Tibial artery (tissue), 4 donors: ENCODE data around the gene SH3RF3.

Experiments used
- DNase-seq, 2 donors: peaks; one replicate each; pipeline ENCODE4 v3.0.0-alpha.2; 2019
- H3K27ac ChIP-seq, 2 donors: fragments of 200-600 bp; sonication (generic) in 1 of 2; 1 replicate in 1 of 2; 2 replicates in 1 of 2; pipeline ENCODE4 v1.5.1; 2018 to 2019; ENCODE audit warnings: mild to moderate bottlenecking in 1 of 2
- H3K27me3 ChIP-seq, 2 donors: fragments of 200-600 bp; sonication (generic) in 1 of 2; one replicate each; pipeline versions ENCODE4 v1.5.1 to v1.6.0; 2016 to 2019
- H3K36me3 ChIP-seq, 3 donors: fragments of 200-600 bp; sonication (generic) in 2 of 3; one replicate each; pipeline ENCODE4 v1.5.1; 2016 to 2019; ENCODE audit warnings: mild to moderate bottlenecking in 2 of 3
- H3K4me1 ChIP-seq, 4 donors: fragments of 200-600 bp; sonication (generic) in 2 of 4; 1 replicate in 3 of 4; 2 replicates in 1 of 4; pipeline ENCODE4 v1.5.1; 2016 to 2019
- H3K4me3 ChIP-seq, 2 donors: fragments of 200-600 bp; sonication (generic) in 1 of 2; 1 replicate in 1 of 2; 2 replicates in 1 of 2; pipeline ENCODE4 v1.5.1; 2018 to 2019; ENCODE audit warnings: mild to moderate bottlenecking in 2 of 2
- H3K9me3 ChIP-seq, 3 donors: fragments of 200-600 bp; sonication (generic) in 1 of 3; one replicate each; pipeline ENCODE4 v1.5.1; 2016 to 2019
- intact Hi-C: fragments of 100-400 bp; cut with DNase I; formaldehyde crosslinking; loops from one replicate; pipeline ENCODE4 v1.15.0; 2023; ENCODE audit warnings: low total_unique reads
- TF ChIP-seq, protein P1 (sequence below), 2 experiments: fragments of 200-600 bp in 1 of 2; fragments of 450-650 bp in 1 of 2; IDR thresholded peaks; one replicate each; pipeline ENCODE4 v1.5.1; 2017 to 2019; ENCODE audit warnings: antibody characterized with exemption in 2 of 2, mild to moderate bottlenecking in 1 of 2, moderate library complexity in 1 of 2

Gene SH3RF3

DNA sequence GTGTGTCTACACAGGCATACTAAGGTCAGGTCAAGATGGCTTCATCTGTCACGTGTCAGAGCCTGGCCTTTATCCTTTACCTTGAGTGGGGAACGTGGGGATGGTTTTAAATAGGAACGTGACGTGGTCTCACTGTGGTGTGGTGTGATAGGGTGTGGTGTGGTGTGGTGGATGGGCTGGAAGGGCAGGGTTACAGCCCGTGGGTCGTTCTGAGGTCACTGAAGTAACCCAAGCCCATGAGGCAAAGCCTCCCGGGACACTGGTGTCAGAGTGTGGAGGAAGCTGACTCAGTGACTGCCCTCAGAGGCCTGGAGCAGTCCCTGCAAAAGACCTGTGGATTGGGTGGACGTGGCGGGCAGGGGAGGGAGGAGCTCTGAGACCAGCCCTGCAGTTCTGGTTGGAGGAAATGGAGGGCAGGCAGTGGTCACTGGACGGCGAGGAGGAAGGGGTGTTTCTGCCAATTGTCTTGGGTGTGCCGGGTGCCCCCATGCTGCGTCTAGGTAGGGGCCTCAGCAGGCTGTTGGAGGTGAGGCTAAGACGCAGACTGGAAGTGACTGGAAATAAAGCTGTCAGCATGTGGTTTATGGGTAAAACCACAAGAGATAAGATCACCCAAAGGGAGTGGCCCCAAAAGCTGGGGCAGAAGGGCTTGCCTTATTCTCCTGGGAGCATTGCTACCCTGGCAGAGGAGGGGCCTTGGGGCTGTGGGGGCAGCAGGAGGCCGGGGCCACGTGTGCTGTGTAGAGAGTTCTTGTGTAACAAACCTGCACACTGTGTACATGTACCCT lies 84.8 kb downstream of the SH3RF3 start:
- Histone ChIP-seq H3K27ac (no peak overlapping the region), H3K4me1 (peaks cover 0 to 78% (median 57%) of the 10 kb centered on the region in 4 donors), H3K9me3 (no peaks in the 10 kb centered on the region), H3K4me3 (no peak overlapping the region), H3K36me3 (no peaks in the 10 kb centered on the region), H3K27me3 (no peaks in the 10 kb centered on the region)
- TF ChIP-seq, protein P1, sequence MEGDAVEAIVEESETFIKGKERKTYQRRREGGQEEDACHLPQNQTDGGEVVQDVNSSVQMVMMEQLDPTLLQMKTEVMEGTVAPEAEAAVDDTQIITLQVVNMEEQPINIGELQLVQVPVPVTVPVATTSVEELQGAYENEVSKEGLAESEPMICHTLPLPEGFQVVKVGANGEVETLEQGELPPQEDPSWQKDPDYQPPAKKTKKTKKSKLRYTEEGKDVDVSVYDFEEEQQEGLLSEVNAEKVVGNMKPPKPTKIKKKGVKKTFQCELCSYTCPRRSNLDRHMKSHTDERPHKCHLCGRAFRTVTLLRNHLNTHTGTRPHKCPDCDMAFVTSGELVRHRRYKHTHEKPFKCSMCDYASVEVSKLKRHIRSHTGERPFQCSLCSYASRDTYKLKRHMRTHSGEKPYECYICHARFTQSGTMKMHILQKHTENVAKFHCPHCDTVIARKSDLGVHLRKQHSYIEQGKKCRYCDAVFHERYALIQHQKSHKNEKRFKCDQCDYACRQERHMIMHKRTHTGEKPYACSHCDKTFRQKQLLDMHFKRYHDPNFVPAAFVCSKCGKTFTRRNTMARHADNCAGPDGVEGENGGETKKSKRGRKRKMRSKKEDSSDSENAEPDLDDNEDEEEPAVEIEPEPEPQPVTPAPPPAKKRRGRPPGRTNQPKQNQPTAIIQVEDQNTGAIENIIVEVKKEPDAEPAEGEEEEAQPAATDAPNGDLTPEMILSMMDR (IDR thresholded peaks at IDR 0.05), result no peak
- intact Hi-C loops, result no loop called here
- DNase-seq, result no peak

GRCh38 chr2:109214651-109215371 lies 85.8 kb downstream of the SH3RF3 start:
- TF ChIP-seq, protein P1 (IDR thresholded peaks at IDR 0.05), result no peak
- no peaks in the 10 kb centered on the region for H3K36me3 ChIP-seq
- H3K4me1 ChIP-seq, result peaks cover 0 to 74% (median 51%) of the 10 kb centered on the region in 4 donors
- no peak for DNase-seq
- no peaks in the 10 kb centered on the region for H3K9me3 ChIP-seq
- H3K4me3 ChIP-seq, result no peak overlapping the region
- no peaks in the 10 kb centered on the region for H3K27me3 ChIP-seq
- intact Hi-C loops, result no loop called here
- H3K27ac ChIP-seq, result no peak overlapping the region

GRCh38 chr2:109215866-109216265 lies 86.9 kb downstream of the SH3RF3 start:
- Histone ChIP-seq H3K9me3 (no peaks in the 10 kb centered on the region), H3K27me3 (no peaks in the 10 kb centered on the region), H3K4me1 (peaks cover 0 to 64% (median 41%) of the 10 kb centered on the region in 4 donors), H3K27ac (no peak overlapping the region), H3K4me3 (no peak overlapping the region), H3K36me3 (no peaks in the 10 kb centered on the region)
- DNase-seq, result no peak
- TF ChIP-seq, protein P1 (IDR thresholded peaks at IDR 0.05), result no peak
- intact Hi-C loops, result no loop called here

DNA sequence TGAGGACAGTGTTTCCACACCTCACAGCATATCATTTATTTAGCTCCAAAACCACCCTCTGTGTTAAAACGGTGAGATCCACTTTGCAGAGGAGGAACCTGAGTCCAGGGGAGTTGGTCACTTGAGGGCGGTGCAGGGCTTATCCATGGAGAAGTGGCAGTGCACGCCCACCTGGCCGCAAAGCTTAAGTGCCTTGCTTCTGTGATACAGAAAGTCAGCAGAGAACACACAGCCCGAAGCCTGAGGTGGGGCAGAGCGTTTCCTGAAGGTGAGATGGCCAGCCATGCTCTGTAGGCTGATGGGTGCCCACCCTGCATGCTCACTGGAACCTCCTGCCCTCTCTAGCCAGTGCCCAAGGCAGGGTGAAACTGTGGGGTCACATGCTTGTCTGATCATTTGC lies 87.3 kb downstream of the SH3RF3 start:
- Histone ChIP-seq H3K4me3 (no peak overlapping the region), H3K36me3 (no peaks in the 10 kb centered on the region), H3K27me3 (no peaks in the 10 kb centered on the region), H3K27ac (no peak overlapping the region), H3K4me1 (peaks cover 0 to 59% (median 36%) of the 10 kb centered on the region in 4 donors), H3K9me3 (no peaks in the 10 kb centered on the region)
- TF ChIP-seq, protein P1 (IDR thresholded peaks at IDR 0.05), result no peak
- intact Hi-C loops, result no loop called here
- no peak for DNase-seq

DNA sequence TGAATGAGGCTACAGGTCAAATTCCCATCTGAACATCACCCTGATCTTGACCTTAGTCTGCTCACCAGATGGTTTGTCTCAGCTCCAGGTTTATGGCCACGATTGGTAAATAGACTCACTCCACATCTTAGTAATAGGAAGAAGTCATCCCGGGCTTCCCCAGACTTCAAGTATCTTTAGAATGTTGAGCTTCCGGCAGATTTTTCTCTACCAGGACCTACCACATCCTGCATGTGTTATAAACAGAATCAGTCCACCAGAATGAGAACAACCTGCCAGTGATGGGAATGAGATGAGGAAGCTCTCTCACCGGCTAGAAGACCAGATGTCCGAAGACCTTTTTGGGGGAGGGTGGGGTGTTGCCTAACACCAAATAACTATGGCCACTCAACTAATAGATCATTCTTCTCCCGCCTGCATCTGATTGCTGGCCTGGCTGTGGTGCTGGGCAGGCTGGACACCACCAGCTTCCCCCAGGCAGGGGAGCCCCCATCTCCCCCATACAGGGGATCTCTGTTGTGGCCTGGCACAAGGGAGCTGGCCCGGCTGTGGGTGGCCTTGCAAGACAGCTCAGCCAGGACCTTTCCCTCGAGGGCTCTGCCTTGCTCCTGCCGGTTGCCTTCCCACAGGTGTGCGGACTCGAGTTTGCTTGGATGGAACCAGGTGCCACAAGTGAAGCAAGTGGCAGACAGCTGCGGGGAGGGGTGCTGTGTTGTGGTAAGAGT lies 88.5 kb downstream of the SH3RF3 start:
- Histone ChIP-seq H3K36me3 (no peaks in the 10 kb centered on the region), H3K9me3 (no peaks in the 10 kb centered on the region), H3K4me3 (no peak overlapping the region), H3K27me3 (no peaks in the 10 kb centered on the region), H3K4me1 (peaks cover 0 to 54% (median 36%) of the 10 kb centered on the region in 4 donors), H3K27ac (peak overlapping the region; percentile 48 to 57)
- TF ChIP-seq, protein P1 (IDR thresholded peaks at IDR 0.05), result no peak
- no peak for DNase-seq
- intact Hi-C loops, result no loop called here
